Measurements from ENCODE around the gene PRCC. TPM values are rescaled to one million over a fixed set of nuclear protein-coding genes. Genes with fewer than 3 reads are reported as not detected.

Gene PRCC
- 100 to 1,000 TPM; 101 to 123 (median 105) TPM for polyA plus RNA-seq (ENCODE audit: insufficient read length in 4 of 4)

DNA sequence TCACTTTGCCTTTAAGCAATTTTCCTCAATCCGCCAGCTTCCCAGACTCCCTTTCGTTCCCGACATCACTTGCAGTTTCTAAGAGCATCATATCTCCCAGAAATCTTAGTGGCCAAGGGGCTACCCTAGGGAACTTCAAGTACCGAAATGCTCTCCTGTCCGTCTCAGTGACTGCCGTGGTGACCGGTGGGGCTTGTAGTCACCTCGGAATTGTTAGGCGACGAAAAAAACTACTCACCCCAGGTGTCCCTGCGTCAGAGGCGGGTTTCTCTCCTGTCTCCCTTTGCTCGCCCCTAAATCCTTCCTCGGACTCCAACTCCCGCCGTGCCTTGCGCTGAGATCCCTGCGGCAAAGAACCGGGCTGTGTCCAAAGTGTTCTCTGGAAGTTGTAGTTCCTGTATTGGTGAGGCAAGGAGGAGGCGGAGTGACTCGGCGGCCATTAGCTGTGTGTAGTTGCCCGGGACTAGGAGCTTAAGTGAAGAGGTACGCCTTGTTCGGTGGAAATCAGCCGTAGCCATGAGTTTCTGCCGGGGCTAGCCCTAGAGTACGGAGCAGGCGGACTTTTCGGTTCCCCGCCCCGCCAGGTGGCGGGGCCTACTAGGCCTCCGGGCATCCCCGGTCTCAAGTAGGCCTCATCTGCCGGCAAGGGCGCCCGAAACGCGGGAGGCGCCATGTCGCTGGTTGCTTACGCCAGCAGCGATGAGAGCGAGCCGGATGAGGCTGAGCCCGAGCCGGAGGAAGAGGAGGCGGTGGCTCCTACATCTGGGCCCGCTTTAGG, at the start of gene PRCC:
Gene PRCC (plus strand): TSS at position 435 of the 778 bp plus-strand sequence. CDS start 237 bp downstream, at position 672.
- DNase-seq (ENCODE audit: low read depth in 4 of 4, low spot score in 2 of 4) = peak; percentile 98 to 99 (median 98)

DNA sequence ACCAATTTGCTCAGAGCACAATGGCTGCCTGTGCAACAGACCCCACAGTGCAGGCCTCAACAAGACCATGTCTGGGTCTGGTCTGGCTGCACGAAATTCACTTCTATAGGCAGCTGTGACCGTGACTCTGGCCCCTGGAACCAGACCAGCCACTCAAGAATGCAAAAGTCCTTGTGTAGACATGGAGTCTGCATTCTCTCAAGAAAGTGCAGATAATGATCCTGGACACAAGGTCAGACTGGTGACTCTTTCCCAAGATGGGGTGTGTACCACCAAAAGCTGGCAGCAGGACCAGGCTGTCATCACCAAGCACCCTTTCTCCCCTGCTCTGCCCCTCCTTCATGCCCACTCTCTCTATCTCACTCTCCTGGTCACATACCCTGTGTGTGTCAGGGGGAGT, 46.2 kb upstream of the PRCC start:
- no peak for DNase-seq (ENCODE audit: low read depth in 4 of 4, low spot score in 2 of 4)

DNA sequence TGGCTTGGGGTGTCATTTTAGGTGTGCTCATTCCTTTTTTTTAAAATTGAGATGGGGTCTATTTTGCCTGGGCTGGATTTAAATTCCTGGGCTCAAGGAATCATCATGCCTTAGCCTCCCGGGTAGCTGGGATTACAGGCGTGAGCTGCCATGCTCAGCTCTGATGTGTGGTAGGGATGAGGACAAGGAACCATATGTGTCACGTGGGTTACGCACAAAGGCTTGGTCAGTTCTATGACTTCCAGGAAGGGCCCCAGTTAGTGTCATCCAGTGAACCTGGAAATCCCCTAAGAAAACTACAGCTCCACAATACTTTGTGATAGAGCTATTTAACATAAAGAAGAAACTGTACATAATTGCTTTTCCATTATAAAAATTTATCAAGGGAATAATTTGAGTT, 45.8 kb upstream of the PRCC start:
- DNase-seq (ENCODE audit: low read depth in 4 of 4, low spot score in 2 of 4) = no peak

- DNase-seq (ENCODE audit: low read depth in 4 of 4, low spot score in 2 of 4) = peak in 3 of 4 donors; percentile 74 to 85 (median 84)
Measured at GRCh38 chr1:156725683-156726280, 41.6 kb upstream of the PRCC start.

DNA sequence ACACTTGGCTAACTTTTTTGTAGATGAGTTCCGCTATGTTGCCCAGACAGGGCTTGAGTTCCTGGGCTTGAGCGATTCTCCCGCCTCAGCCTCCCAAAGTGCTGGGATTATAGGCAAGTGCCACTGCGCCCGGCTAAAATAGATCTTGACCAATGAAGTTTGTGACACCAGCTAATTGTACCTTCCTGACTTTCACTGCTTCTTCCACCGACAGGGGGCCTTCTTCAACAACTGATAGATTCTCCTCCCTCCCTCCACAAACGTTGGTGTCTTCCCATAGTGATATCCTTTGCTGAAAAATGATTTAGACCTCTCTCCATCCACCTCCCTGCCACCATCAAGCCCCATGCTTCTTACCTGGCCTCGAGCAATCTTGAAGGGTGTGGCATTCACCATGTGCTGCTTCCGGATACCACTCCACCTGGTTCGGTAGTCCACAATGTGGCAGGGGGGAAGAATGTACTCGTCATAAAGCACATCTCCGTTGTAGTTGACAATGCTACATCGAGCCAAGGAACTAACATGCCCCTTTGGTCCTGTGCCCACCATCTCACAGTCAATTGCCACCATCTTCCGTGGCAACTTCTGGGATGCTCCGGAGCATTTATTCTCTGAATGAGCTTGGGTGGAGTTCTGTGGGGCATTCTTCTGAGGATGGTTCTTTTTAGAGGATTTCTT, 40.6 kb upstream of the PRCC start:
- DNase-seq (ENCODE audit: low read depth in 4 of 4, low spot score in 2 of 4) = no peak

GRCh38 chr1:156727492-156727891, 39.8 kb upstream of the PRCC start:
- no peak for DNase-seq (ENCODE audit: low read depth in 4 of 4, low spot score in 2 of 4)

DNA sequence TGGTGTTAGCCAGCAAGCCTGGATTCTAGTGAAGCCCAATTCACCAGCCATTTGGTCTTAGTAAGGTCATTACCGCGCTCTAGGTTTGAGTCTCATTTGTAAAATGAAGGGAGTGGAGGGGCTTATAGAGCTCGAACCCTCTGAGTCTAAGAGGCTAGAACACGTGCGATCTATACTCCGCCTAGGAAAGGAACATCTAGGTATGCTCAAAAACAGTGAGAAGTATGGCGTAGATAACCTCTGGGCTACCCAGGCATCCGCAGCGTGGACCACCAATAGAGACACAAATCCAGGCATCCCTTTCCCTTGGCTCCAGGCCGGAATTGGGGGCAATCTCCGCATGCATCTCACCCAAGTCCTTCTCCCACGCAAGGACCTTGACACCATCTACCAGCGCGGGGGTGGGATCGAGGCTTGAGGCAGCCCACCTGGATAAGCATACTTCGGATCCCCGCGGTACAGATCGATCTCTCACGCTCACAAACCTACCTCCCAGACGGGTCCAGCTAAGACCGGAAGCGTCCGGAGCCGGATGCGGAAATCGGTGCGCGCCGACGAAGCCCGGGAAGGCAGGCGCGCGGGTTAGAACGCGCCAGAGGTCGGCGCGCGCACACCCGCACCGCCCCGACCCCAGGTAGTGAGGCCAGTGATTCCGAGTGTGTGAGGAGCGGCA, 39.3 kb upstream of the PRCC start, which contains the start of gene METTL25B:
Gene METTL25B (plus strand): TSS at position 544 of the 673 bp plus-strand sequence. CDS start 636 bp downstream, outside the sequence.
- DNase-seq (ENCODE audit: low read depth in 4 of 4, low spot score in 2 of 4) = no peak

DNA sequence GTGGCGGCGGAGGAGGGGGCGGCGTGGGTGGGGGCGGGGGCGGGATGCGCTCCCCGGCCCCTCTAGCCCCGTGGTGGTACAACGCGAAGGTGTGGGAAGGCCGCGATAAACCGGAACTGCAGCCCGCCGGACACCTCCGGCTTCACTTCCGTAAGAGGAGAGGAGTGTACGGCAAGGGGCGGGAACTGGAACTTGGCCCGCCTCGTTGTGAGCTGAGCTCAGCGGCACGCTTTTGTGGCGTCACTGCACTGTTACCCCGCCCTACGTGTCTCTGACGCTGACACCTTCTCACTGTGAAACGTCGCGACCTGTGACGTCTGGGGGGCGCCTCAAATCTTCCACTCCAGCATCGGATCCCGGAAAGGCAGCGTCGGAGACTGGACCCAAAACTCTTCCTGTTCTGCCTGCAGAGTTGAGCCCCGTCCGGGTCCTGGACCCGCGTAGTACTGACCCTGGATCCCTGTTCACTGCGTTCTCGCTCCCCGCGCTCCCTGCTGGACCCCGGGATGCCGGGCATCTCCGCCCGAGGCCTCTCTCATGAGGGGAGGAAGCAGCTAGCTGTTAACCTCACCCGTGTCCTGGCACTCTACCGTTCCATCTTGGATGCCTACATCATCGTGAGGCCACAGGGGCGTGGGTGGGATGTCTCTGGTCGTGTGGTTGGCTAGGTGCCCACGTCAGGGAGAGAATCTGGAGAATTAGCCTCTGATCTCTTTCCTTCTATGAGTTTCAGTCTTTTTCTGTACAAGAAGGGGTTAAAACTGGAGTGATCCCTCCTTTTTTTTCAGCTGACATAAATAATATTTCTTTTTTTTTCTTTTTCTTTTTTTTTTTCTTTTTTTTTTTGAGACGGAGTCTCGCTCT, 38.5 kb upstream of the PRCC start, which contains the start of gene ISG20L2:
Gene ISG20L2 (minus strand): TSS at position 168 of the 864 bp plus-strand sequence. CDS start 1,114 bp downstream, outside the sequence.
- peak in 2 of 4 donors; percentile 92 to 94 for DNase-seq (ENCODE audit: low read depth in 4 of 4, low spot score in 2 of 4)

GRCh38 chr1:156733989-156734584, 33.2 kb upstream of the PRCC start:
- no peak for DNase-seq (ENCODE audit: low read depth in 4 of 4, low spot score in 2 of 4)

- DNase-seq (ENCODE audit: low read depth in 4 of 4, low spot score in 2 of 4) = no peak
Measured at GRCh38 chr1:156738407-156738806, 28.9 kb upstream of the PRCC start.

- DNase-seq (ENCODE audit: low read depth in 4 of 4, low spot score in 2 of 4) = no peak
Measured at GRCh38 chr1:156738916-156739315, 28.4 kb upstream of the PRCC start.

DNA sequence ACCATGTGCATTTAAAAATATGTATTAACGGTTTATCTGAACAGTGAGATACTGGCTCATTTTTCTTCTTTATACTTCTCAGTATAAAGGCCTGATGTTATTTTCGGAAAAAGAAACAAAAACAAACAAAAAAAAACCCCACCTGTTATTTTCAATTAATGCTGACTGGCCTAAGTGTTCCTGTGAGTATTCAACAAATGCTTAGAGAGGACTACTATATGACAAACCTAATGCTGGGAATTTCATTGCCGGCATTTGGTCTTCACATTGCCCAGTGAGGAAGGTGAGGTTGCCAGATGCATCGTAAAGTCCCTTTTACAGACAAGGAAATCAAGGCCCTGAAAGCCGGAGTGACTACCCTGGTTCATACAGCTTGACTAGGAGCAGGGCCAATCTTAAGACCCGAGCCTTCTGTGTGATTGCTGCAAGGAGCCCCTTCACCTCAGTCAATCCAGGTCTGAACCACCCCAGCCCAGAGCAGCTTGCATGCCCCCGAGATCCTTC, 27.0 kb upstream of the PRCC start:
- no peak for DNase-seq (ENCODE audit: low read depth in 4 of 4, low spot score in 2 of 4)

GRCh38 chr1:156740741-156741480, 26.4 kb upstream of the PRCC start, which contains the start of gene MRPL24:
Gene MRPL24, minus strand, starts transcription at chr1:156741088. Its CDS starts 2,384 bp downstream, at chr1:156738704.
- DNase-seq (ENCODE audit: low read depth in 4 of 4, low spot score in 2 of 4) = peak in 3 of 4 donors; percentile 97 to 100 (median 98)

DNA sequence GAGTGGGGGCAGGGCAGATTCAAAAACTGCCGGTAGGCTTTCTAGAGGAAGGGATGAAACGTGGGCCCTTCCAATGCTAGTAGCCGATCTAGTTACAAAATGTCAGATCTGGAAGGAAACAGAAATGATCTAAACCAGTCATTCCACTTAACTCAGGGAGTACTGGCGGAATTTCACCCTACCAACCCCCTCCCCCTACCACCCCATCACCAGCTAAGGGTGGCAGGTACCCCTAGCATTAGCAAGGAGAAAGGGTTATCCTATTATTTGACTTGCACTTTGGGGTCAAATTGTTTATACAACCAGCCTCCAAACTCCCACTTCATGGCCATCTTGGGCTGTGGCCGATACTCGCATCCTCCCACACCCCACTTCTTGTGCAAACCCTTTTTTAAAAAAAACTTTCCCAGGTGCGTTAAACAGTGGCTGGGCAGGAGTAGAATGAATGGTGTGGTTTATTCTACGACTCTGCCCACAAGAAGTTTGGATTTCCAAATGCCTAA, 25.8 kb upstream of the PRCC start:
- no peak for DNase-seq (ENCODE audit: low read depth in 4 of 4, low spot score in 2 of 4)

GRCh38 chr1:156742017-156742416, 25.3 kb upstream of the PRCC start:
- no peak for DNase-seq (ENCODE audit: low read depth in 4 of 4, low spot score in 2 of 4)

DNA sequence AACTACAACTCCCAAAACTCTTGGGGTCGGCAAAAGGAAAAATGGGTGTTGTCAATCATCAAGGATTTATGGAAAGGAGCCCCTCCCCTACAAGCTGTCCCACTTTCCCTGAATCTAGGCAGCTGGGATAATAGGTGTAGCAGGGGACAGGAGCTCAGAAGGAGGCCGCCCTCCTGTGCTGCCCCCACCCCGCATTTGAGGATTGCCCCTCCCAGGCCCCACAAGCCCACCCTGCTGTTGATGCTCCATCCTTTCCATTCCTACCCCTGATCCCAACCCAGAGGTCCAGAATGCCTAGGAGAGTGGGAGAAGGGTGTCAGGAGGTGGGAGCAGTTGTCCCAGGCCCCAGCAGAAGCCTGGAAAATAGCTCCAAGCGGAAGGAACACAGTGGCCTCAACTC, 24.5 kb upstream of the PRCC start:
- DNase-seq (ENCODE audit: low read depth in 4 of 4, low spot score in 2 of 4) = no peak

GRCh38 chr1:156743367-156744302, 23.7 kb upstream of the PRCC start:
- no peak for DNase-seq (ENCODE audit: low read depth in 4 of 4, low spot score in 2 of 4)
